GM12878 (cell line): Measurements from ENCODE around the gene GAMT. TPM values are rescaled to one million over a fixed set of nuclear protein-coding genes. Genes with fewer than 3 reads are reported as not detected.

Experiments used
- ASH2L ChIP-seq: fragments of 300-600, 200-600 bp; sonication (generic); IDR thresholded peaks from 2 replicates; pipeline ENCODE4 v1.6.1; 2017; ENCODE audit warnings: low read depth, mild to moderate bottlenecking, borderline replicate concordance
- EZH2 ChIP-seq: IDR thresholded peaks from 2 replicates; pipeline ENCODE4 v1.6.1; 2012; ENCODE audit warnings: low read depth, mild to moderate bottlenecking, control low read depth, inconsistent platforms, low read length, borderline replicate concordance; ENCODE audit not compliant: control insufficient read depth
- FOS ChIP-seq: IDR thresholded peaks from 3 replicates; pipeline ENCODE4 v1.6.1; 2011; ENCODE audit warnings: borderline replicate concordance; ENCODE audit not compliant: insufficient read length; ENCODE audit errors: extremely low read depth
- HDAC6 ChIP-seq: fragments of 200-600 bp; sonication (generic); IDR thresholded peaks from one replicate; pipeline ENCODE4 v1.8.0; 2017; ENCODE audit warnings: antibody characterized with exemption; ENCODE audit not compliant: unreplicated experiment
- IKZF1 ChIP-seq: fragments of 450-650 bp; conservative IDR thresholded peaks from 2 replicates; pipeline ENCODE4 v1.6.1; 2017; ENCODE audit warnings: antibody characterized with exemption, mild to moderate bottlenecking
- IRF5 ChIP-seq: fragments of 450-650 bp; IDR thresholded peaks from 2 replicates; pipeline ENCODE4 v1.6.1; 2017; ENCODE audit warnings: borderline replicate concordance
- JUND ChIP-seq: IDR thresholded peaks from 2 replicates; pipeline ENCODE4 v1.6.1; 2012; ENCODE audit warnings: low read depth, mild to moderate bottlenecking, low read length, improper control_type of control experiment, moderate library complexity
- MEF2B ChIP-seq: fragments of 450-650 bp; IDR thresholded peaks from 2 replicates; pipeline ENCODE4 v1.6.1; 2018; ENCODE audit warnings: mild to moderate bottlenecking, moderate library complexity; ENCODE audit not compliant: partially characterized antibody, poor library complexity, severe bottlenecking
- MTA2 ChIP-seq: fragments of 450-650 bp; IDR thresholded peaks from 2 replicates; pipeline ENCODE4 v1.6.1; 2016; ENCODE audit warnings: low read depth, mild to moderate bottlenecking, moderate library complexity
- NFYB ChIP-seq: IDR thresholded peaks from 2 replicates; pipeline ENCODE4 v1.6.1; 2011; ENCODE audit warnings: low read depth, mild to moderate bottlenecking, low read length, improper control_type of control experiment, moderate library complexity; ENCODE audit not compliant: insufficient read depth
- POLR2A ChIP-seq: IDR thresholded peaks from 2 replicates; pipeline ENCODE4 v1.6.1; 2011; ENCODE audit warnings: low read depth, mild to moderate bottlenecking, low read length
- POLR2AphosphoS5 ChIP-seq: IDR thresholded peaks from 2 replicates; pipeline ENCODE4 v1.6.1; 2011; ENCODE audit warnings: mild to moderate bottlenecking, low read length, inconsistent platforms
- POU2F2 ChIP-seq: IDR thresholded peaks from 3 replicates; pipeline ENCODE4 v1.6.1; 2011; ENCODE audit warnings: low read depth, mild to moderate bottlenecking, low read length, borderline replicate concordance
- RAD21 ChIP-seq: IDR thresholded peaks from 2 replicates; pipeline ENCODE4 v1.6.1; 2011; ENCODE audit warnings: mild to moderate bottlenecking, low read depth, low read length, moderate library complexity; ENCODE audit not compliant: insufficient read depth
- REST ChIP-seq: IDR thresholded peaks from 2 replicates; pipeline ENCODE4 v1.6.1; 2012; ENCODE audit warnings: mild to moderate bottlenecking, low read depth, low read length
- SMAD1 ChIP-seq: fragments of 450-650 bp; IDR thresholded peaks from 2 replicates; pipeline ENCODE4 v1.6.1; 2018; ENCODE audit warnings: mild to moderate bottlenecking, low read depth; ENCODE audit not compliant: partially characterized antibody
- SMARCA5 ChIP-seq: fragments of 450-650 bp; IDR thresholded peaks from 2 replicates; pipeline ENCODE4 v1.6.1; 2017; ENCODE audit warnings: mild to moderate bottlenecking
- STAT3 ChIP-seq: IDR thresholded peaks from 2 replicates; pipeline ENCODE4 v1.6.1; 2011; ENCODE audit warnings: low read depth, low read length, improper control_type of control experiment
- SUPT20H ChIP-seq: IDR thresholded peaks from 2 replicates; pipeline ENCODE4 v1.6.1; 2011; ENCODE audit warnings: low read depth, mild to moderate bottlenecking, low read length, moderate library complexity, borderline replicate concordance; ENCODE audit not compliant: control insufficient read depth
- USF1 ChIP-seq: IDR thresholded peaks from 2 replicates; pipeline ENCODE4 v1.6.1; 2011; ENCODE audit warnings: borderline replicate concordance, low read depth, mild to moderate bottlenecking, moderate library complexity, mixed read lengths, low read length; ENCODE audit not compliant: insufficient read depth; ENCODE audit errors: extremely low read length
- polyA plus RNA-seq, 11 experiments: library from polyadenylated mRNA; depleted of rRNA in 4 of 11; unstranded in 6 of 11; stranded (reverse) in 5 of 11; fragments of >200 nt; fragmentation: Nextera tagmentation in 4 of 11; fragmentation: Illumina TruSeq in 1 of 11; extraction: Ambion mirVana in 4 of 11; extraction: Trizol in 1 of 11; gene quantifications; 1 replicate in 1 of 11; 2 replicates in 10 of 11; pipeline versions ENCODE4 v1.2.1 to v1.2.3, GENCODE V29; 2011 to 2016; ENCODE audit warnings: inconsistent platforms in 2 of 11, missing spikeins in 2 of 11, low read depth in 1 of 11
- total RNA-seq, 4 experiments: library from RNA; depleted of rRNA in 3 of 4; stranded (reverse); fragments of >200 nt in 3 of 4; fragmentation: Illumina TruSeq in 1 of 4; extraction: Trizol in 1 of 4; gene quantifications; 2 replicates each; pipeline versions ENCODE4 v1.2.1 to v1.2.3, GENCODE V29; 2013 to 2021
- TF ChIP-seq, protein P1 (sequence below): fragments of 450-650 bp; conservative IDR thresholded peaks from 2 replicates; pipeline ENCODE4 v1.6.1; 2017; ENCODE audit warnings: mild to moderate bottlenecking, moderate library complexity

Gene GAMT
- total and polyA plus RNA-seq, 10 of the 15 experiments (the other 5 are each of a cell fraction or from before 2014, with no cell fraction given), result 1.6 to 131 (median 38.8) TPM

- 0 out of 2 replicates have a peak, but pooled peaks have one; percentile 18 for TF ChIP-seq IRF5
- no peak for TF ChIP-seq HDAC6
- TF ChIP-seq RAD21, result 0 out of 2 replicates have a peak, but pooled peaks have one; percentile 5
- TF ChIP-seq POU2F2, result peak; percentile 92; the same call in 2 of the 3 replicates
- TF ChIP-seq IKZF1, result peak; percentile 99
- peak; percentile 99 for TF ChIP-seq ASH2L
- TF ChIP-seq EZH2, result no peak
- TF ChIP-seq MEF2B, result peak; percentile 61
- no peak for TF ChIP-seq SMAD1
- TF ChIP-seq POLR2A, result peak; percentile 96
- TF ChIP-seq, protein P1, sequence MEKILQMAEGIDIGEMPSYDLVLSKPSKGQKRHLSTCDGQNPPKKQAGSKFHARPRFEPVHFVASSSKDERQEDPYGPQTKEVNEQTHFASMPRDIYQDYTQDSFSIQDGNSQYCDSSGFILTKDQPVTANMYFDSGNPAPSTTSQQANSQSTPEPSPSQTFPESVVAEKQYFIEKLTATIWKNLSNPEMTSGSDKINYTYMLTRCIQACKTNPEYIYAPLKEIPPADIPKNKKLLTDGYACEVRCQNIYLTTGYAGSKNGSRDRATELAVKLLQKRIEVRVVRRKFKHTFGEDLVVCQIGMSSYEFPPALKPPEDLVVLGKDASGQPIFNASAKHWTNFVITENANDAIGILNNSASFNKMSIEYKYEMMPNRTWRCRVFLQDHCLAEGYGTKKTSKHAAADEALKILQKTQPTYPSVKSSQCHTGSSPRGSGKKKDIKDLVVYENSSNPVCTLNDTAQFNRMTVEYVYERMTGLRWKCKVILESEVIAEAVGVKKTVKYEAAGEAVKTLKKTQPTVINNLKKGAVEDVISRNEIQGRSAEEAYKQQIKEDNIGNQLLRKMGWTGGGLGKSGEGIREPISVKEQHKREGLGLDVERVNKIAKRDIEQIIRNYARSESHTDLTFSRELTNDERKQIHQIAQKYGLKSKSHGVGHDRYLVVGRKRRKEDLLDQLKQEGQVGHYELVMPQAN, result peak; percentile 86; the same call in 1 of the 2 replicates
- no peak for TF ChIP-seq SUPT20H
- TF ChIP-seq POLR2AphosphoS5, result peak; percentile 79; the same call in 1 of the 2 replicates
- peak; percentile 98 for TF ChIP-seq SMARCA5
- 0 out of 2 replicates have a peak, but pooled peaks have one; percentile 35 for TF ChIP-seq NFYB
- TF ChIP-seq JUND, result peak; percentile 47; the same call in 1 of the 2 replicates
- peak; percentile 47; the same call in 1 of the 2 replicates for TF ChIP-seq REST
- TF ChIP-seq USF1, result peak; percentile 63
- TF ChIP-seq FOS, result no peak
- TF ChIP-seq STAT3, result peak; percentile 57; the same call in 1 of the 2 replicates
- TF ChIP-seq MTA2, result peak; percentile 60; the same call in 1 of the 2 replicates
Observed at GRCh38 chr19:1383312-1384084, 17.8 kb downstream of the GAMT start, which contains the start of gene NDUFS7 (continued).
